Vagina (tissue), 2 donors: ENCODE data around the gene CYP21A2.

Experiments
- CTCF ChIP-seq, 3 experiments: fragments of 450-650 bp in 2 of 3; fragments of 200-600 bp in 1 of 3; sonication (generic) in 1 of 3; IDR thresholded peaks; one replicate each; pipeline ENCODE4 v1.5.1; 2017 to 2019; ENCODE audit warnings: antibody characterized with exemption in 3 of 3, mild to moderate bottlenecking in 2 of 3, moderate library complexity in 2 of 3
- POLR2A ChIP-seq, 2 donors: fragments of 450-650 bp; IDR thresholded peaks; one replicate each; pipeline ENCODE4 v1.6.1; 2017; ENCODE audit warnings: antibody characterized with exemption in 2 of 2, mild to moderate bottlenecking in 2 of 2, moderate library complexity in 2 of 2
- POLR2AphosphoS5 ChIP-seq, 2 donors: sonication (generic); formaldehyde crosslinking; IDR thresholded peaks; one replicate each; pipeline ENCODE4 v1.9.0; 2017; ENCODE audit warnings: antibody characterized with exemption in 2 of 2, mild to moderate bottlenecking in 2 of 2, low read depth in 1 of 2; ENCODE audit not compliant: insufficient read depth in 1 of 2

DNA sequence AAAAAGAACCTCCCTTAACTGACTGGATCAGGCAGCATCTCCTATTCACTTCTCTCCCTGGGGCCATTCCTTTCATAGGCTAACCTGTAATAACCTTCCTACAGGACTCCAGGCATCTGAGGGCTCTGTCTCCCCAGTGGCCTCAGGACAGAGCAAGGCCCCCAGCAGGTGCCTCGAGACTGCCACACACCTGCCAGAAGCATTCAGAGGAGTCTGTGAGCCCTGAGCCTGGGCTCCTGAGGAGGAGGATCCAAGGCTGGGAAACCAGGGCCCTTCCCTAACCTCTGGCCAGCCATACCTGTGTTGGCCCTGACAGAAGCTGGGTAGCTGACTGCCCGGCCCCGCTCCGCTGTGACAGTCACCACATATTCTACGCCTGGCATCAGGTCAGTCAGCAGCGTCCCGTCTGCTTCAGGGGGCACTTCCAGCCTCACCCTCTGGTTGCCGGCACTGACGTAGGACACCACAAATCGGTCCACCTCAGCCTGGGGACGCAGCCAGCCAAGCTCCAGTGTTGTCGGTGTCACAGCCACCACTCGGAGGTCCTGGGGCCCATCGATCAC lies 50.4 kb downstream of the CYP21A2 start:
- no peak for TF ChIP-seq CTCF (IDR thresholded peaks at IDR 0.05)
- no peak for TF ChIP-seq POLR2A (IDR thresholded peaks at IDR 0.05)
- peak in 1 of 2 donors; percentile 9 for TF ChIP-seq POLR2AphosphoS5 (IDR thresholded peaks at IDR 0.05; ENCODE audit: insufficient read depth in 1 of 2, low read depth in 1 of 2)
